ENCODE measurements around the gene SCYL1.

The SCYL1 gene

DNA sequence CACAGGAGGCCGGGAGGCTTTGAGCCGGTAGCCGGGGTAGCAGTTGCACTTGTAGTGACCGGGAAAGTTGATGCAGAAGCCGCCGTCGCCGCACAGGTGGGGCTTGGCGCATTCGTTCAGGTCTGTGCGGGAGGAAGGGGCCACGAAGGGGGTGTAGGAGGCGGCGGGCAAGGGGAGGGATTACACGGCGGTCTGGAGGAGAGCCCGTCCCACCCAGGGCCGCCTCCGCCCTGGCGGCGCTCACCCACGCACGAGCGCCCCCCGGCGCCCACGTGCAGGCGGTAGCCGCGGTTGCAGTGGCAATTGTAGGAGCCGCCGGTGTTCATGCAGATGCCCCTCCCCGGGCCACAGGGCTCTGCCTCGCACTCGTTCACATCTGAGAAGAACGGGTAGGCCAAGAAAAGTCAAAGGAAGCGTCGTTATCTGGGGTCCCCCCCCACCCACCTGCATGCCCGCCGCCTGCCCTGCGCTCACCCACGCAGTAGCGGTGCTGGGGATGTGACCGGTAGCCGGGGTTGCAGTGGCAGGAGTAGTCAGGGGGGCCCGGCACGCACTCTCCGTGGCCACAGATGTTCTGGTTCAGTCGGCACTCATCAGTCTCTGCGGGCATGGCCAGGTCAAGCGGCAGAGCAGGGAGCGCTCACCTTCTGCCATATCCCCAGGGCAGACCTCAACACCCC is 22.7 kb downstream of the SCYL1 start:
- Histone ChIP-seq H3K4me3 (ENCODE audit: low read length) (no peak overlapping the region), H3K79me2 (ENCODE audit: control insufficient read depth, insufficient read depth, low read length) (no peaks in the 10 kb centered on the region), H3K79me1 (ENCODE audit: low read length) (no peaks in the 10 kb centered on the region), H3K27me3 (ENCODE audit: insufficient read depth, low read length, poor library complexity) (peaks cover 3% of the 10 kb centered on the region), H2BK15ac (replicated peaks; ENCODE audit: low read depth) (no peak overlapping the region), H4K8ac (ENCODE audit: low read depth, low read length) (no peak overlapping the region), H3K36me3 (ENCODE audit: control insufficient read depth, insufficient read depth, low read length) (no peaks in the 10 kb centered on the region), H3K4me2 (ENCODE audit: low read length) (no peak overlapping the region), H3K4ac (ENCODE audit: low read depth, low read length) (no peak overlapping the region), H4K5ac (ENCODE audit: low read length) (no peak overlapping the region), H3K9ac (ENCODE audit: low read length) (no peak overlapping the region), H2AK5ac (ENCODE audit: low read length) (no peak overlapping the region), H3K18ac (ENCODE audit: low read length) (no peak overlapping the region), H3K56ac (ENCODE audit: low read length) (peak overlapping the region; percentile 15), H2BK120ac (ENCODE audit: low read depth, low read length) (no peak overlapping the region), H3K4me1 (ENCODE audit: control insufficient read depth, low read depth, low read length) (no peaks in the 10 kb centered on the region), H3K23ac (ENCODE audit: low read length) (no peak overlapping the region), H2BK5ac (ENCODE audit: low read length) (no peak overlapping the region), H3K27ac (ENCODE audit: low read depth, low read length) (no peak overlapping the region)
- no CpG with 5 or more reads among the region's 52 CpGs for WGBS (ENCODE audit: extremely low coverage, insufficient coverage, low lambda C conversion rate)
- DNase-seq, result no peak

GRCh38 chr11:65548395-65548794 is 23.5 kb downstream of the SCYL1 start:
- DNase-seq, result no peak
- no peaks in the 10 kb centered on the region for H3K36me3 ChIP-seq (ENCODE audit: control insufficient read depth, insufficient read depth, low read length)
- no peak overlapping the region for H3K4me2 ChIP-seq (ENCODE audit: low read length)
- no peak overlapping the region for H3K18ac ChIP-seq (ENCODE audit: low read length)
- no peak overlapping the region for H4K5ac ChIP-seq (ENCODE audit: low read length)
- no peak overlapping the region for H3K9ac ChIP-seq (ENCODE audit: low read length)
- H2AK5ac ChIP-seq (ENCODE audit: low read length), result no peak overlapping the region
- H3K4me1 ChIP-seq (ENCODE audit: control insufficient read depth, low read depth, low read length), result no peaks in the 10 kb centered on the region
- no CpG with 5 or more reads among the region's 3 CpGs for WGBS (ENCODE audit: extremely low coverage, insufficient coverage, low lambda C conversion rate)
- H2BK120ac ChIP-seq (ENCODE audit: low read depth, low read length), result no peak overlapping the region
- H3K79me1 ChIP-seq (ENCODE audit: low read length), result no peaks in the 10 kb centered on the region
- H3K27me3 ChIP-seq (ENCODE audit: insufficient read depth, low read length, poor library complexity), result peaks cover 3% of the 10 kb centered on the region
- H2BK15ac ChIP-seq (replicated peaks; ENCODE audit: low read depth), result no peak overlapping the region
- no peak overlapping the region for H4K8ac ChIP-seq (ENCODE audit: low read depth, low read length)
- H3K56ac ChIP-seq (ENCODE audit: low read length), result no peak overlapping the region
- H3K79me2 ChIP-seq (ENCODE audit: control insufficient read depth, insufficient read depth, low read length), result no peaks in the 10 kb centered on the region
- no peak overlapping the region for H3K23ac ChIP-seq (ENCODE audit: low read length)
- no peak overlapping the region for H3K27ac ChIP-seq (ENCODE audit: low read depth, low read length)
- no peak overlapping the region for H3K4me3 ChIP-seq (ENCODE audit: low read length)
- H3K4ac ChIP-seq (ENCODE audit: low read depth, low read length), result no peak overlapping the region
- no peak overlapping the region for H2BK5ac ChIP-seq (ENCODE audit: low read length)

- no peak overlapping the region for H2BK120ac ChIP-seq (ENCODE audit: low read depth, low read length)
- H3K4me2 ChIP-seq (ENCODE audit: low read length), result no peak overlapping the region
- no peak overlapping the region for H2BK15ac ChIP-seq (replicated peaks; ENCODE audit: low read depth)
- H3K56ac ChIP-seq (ENCODE audit: low read length), result no peak overlapping the region
- no peak overlapping the region for H3K23ac ChIP-seq (ENCODE audit: low read length)
- H3K27ac ChIP-seq (ENCODE audit: low read depth, low read length), result no peak overlapping the region
- H3K79me2 ChIP-seq (ENCODE audit: control insufficient read depth, insufficient read depth, low read length), result no peaks in the 10 kb centered on the region
- no CpG with 5 or more reads among the region's 3 CpGs for WGBS (ENCODE audit: extremely low coverage, insufficient coverage, low lambda C conversion rate)
- H3K18ac ChIP-seq (ENCODE audit: low read length), result no peak overlapping the region
- no peak overlapping the region for H3K4me3 ChIP-seq (ENCODE audit: low read length)
- peaks cover 3% of the 10 kb centered on the region for H3K27me3 ChIP-seq (ENCODE audit: insufficient read depth, low read length, poor library complexity)
- H3K9ac ChIP-seq (ENCODE audit: low read length), result no peak overlapping the region
- no peak overlapping the region for H2BK5ac ChIP-seq (ENCODE audit: low read length)
- H4K8ac ChIP-seq (ENCODE audit: low read depth, low read length), result no peak overlapping the region
- H3K4me1 ChIP-seq (ENCODE audit: control insufficient read depth, low read depth, low read length), result no peaks in the 10 kb centered on the region
- no peak for DNase-seq
- no peaks in the 10 kb centered on the region for H3K79me1 ChIP-seq (ENCODE audit: low read length)
- H3K4ac ChIP-seq (ENCODE audit: low read depth, low read length), result no peak overlapping the region
- no peak overlapping the region for H4K5ac ChIP-seq (ENCODE audit: low read length)
- no peak overlapping the region for H2AK5ac ChIP-seq (ENCODE audit: low read length)
- H3K36me3 ChIP-seq (ENCODE audit: control insufficient read depth, insufficient read depth, low read length), result no peaks in the 10 kb centered on the region
Measured at GRCh38 chr11:65549096-65549495, 24.2 kb downstream of the SCYL1 start.

- DNase-seq, result peak; percentile 49
- Histone ChIP-seq H3K4me1 (ENCODE audit: control insufficient read depth, low read depth, low read length) (no peaks in the 10 kb centered on the region), H3K27ac (ENCODE audit: low read depth, low read length) (no peak overlapping the region), H3K18ac (ENCODE audit: low read length) (no peak overlapping the region), H2AK5ac (ENCODE audit: low read length) (no peak overlapping the region), H3K56ac (ENCODE audit: low read length) (no peak overlapping the region), H3K79me1 (ENCODE audit: low read length) (no peaks in the 10 kb centered on the region), H4K5ac (ENCODE audit: low read length) (no peak overlapping the region), H2BK15ac (replicated peaks; ENCODE audit: low read depth) (no peak overlapping the region), H3K36me3 (ENCODE audit: control insufficient read depth, insufficient read depth, low read length) (no peaks in the 10 kb centered on the region), H3K4me2 (ENCODE audit: low read length) (no peak overlapping the region), H4K8ac (ENCODE audit: low read depth, low read length) (no peak overlapping the region), H2BK120ac (ENCODE audit: low read depth, low read length) (no peak overlapping the region), H2BK5ac (ENCODE audit: low read length) (no peak overlapping the region), H3K27me3 (ENCODE audit: insufficient read depth, low read length, poor library complexity) (peaks cover 3% of the 10 kb centered on the region), H3K4me3 (ENCODE audit: low read length) (no peak overlapping the region), H3K9ac (ENCODE audit: low read length) (no peak overlapping the region), H3K79me2 (ENCODE audit: control insufficient read depth, insufficient read depth, low read length) (no peaks in the 10 kb centered on the region), H3K4ac (ENCODE audit: low read depth, low read length) (no peak overlapping the region), H3K23ac (ENCODE audit: low read length) (no peak overlapping the region)
- no CpG with 5 or more reads among the region's 17 CpGs for WGBS (ENCODE audit: extremely low coverage, insufficient coverage, low lambda C conversion rate)
Measured at GRCh38 chr11:65551572-65552387, 26.9 kb downstream of the SCYL1 start.

DNA sequence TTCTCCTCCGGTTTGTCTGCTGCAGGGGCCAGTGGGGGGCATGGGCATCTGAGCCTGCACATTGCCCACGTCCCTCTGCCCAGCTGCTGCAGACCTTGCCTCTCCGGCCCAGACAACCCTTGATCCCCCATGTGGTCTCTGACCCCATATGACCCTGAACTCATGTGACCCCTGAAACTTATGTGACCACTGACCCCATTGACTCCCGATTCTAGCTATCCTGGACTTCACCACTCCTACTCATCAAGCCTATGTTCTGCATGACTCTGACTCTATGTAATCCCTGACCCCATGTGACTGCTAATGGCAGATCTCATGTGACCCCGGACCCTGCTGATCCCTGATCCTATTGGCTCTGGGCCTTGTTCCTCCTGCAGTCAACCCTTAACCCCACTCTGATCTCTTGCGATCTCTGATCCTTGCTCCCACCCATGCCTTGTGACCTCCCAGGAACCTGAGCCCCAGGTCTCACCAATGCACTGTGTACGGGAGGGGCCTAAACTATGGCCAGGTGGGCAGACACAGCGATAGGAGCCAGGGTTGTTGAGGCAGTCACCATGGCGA is 27.6 kb downstream of the SCYL1 start:
- H3K79me2 ChIP-seq (ENCODE audit: control insufficient read depth, insufficient read depth, low read length), result no peaks in the 10 kb centered on the region
- no peaks in the 10 kb centered on the region for H3K36me3 ChIP-seq (ENCODE audit: control insufficient read depth, insufficient read depth, low read length)
- H3K27ac ChIP-seq (ENCODE audit: low read depth, low read length), result no peak overlapping the region
- no peak overlapping the region for H4K5ac ChIP-seq (ENCODE audit: low read length)
- no CpG with 5 or more reads among the region's 9 CpGs for WGBS (ENCODE audit: extremely low coverage, insufficient coverage, low lambda C conversion rate)
- no peak overlapping the region for H3K4ac ChIP-seq (ENCODE audit: low read depth, low read length)
- H3K27me3 ChIP-seq (ENCODE audit: insufficient read depth, low read length, poor library complexity), result peaks cover under 1% of the 10 kb centered on the region
- H3K56ac ChIP-seq (ENCODE audit: low read length), result no peak overlapping the region
- no peak overlapping the region for H2BK120ac ChIP-seq (ENCODE audit: low read depth, low read length)
- H3K4me2 ChIP-seq (ENCODE audit: low read length), result no peak overlapping the region
- DNase-seq, result peak; percentile 57
- no peak overlapping the region for H3K9ac ChIP-seq (ENCODE audit: low read length)
- no peak overlapping the region for H2AK5ac ChIP-seq (ENCODE audit: low read length)
- no peak overlapping the region for H3K18ac ChIP-seq (ENCODE audit: low read length)
- H3K4me3 ChIP-seq (ENCODE audit: low read length), result no peak overlapping the region
- no peaks in the 10 kb centered on the region for H3K4me1 ChIP-seq (ENCODE audit: control insufficient read depth, low read depth, low read length)
- no peak overlapping the region for H2BK5ac ChIP-seq (ENCODE audit: low read length)
- no peak overlapping the region for H3K23ac ChIP-seq (ENCODE audit: low read length)
- no peak overlapping the region for H2BK15ac ChIP-seq (replicated peaks; ENCODE audit: low read depth)
- H4K8ac ChIP-seq (ENCODE audit: low read depth, low read length), result no peak overlapping the region
- no peaks in the 10 kb centered on the region for H3K79me1 ChIP-seq (ENCODE audit: low read length)

Data from mesendoderm (in vitro differentiated cells).